GM18873 (cell line): ENCODE data around the gene ROR1.
"Not testable (repeated sequence)": the region's sequence is repeated elsewhere in the genome, so short reads cannot be mapped to it uniquely, and the experiment has no call there.

Source experiments
- ATAC-seq: cut with Tn5 transposase; IDR thresholded peaks from one replicate; pipeline ENCODE4 v1.9.1; 2021; ENCODE audit warnings: mild to moderate bottlenecking, moderate library complexity, moderate number of reproducible peaks; ENCODE audit not compliant: unreplicated experiment, low FRiP score

Gene ROR1

GRCh38 chr1:63789856-63790605 is 16.2 kb downstream of the ROR1 start:
- ATAC-seq = no peak

GRCh38 chr1:63790989-63791388 is 17.2 kb downstream of the ROR1 start:
- no peak for ATAC-seq

- ATAC-seq = no peak
Measured at GRCh38 chr1:63792152-63792551, 18.3 kb downstream of the ROR1 start.

GRCh38 chr1:63793741-63794240 is 20.0 kb downstream of the ROR1 start:
- no peak for ATAC-seq

- ATAC-seq = no peak
Measured at GRCh38 chr1:63794354-63794753, 20.5 kb downstream of the ROR1 start.

GRCh38 chr1:63794939-63795378 is 21.1 kb downstream of the ROR1 start:
- ATAC-seq = no peak

- ATAC-seq = no peak
Measured at GRCh38 chr1:63795455-63795854, 21.6 kb downstream of the ROR1 start.

GRCh38 chr1:63797056-63797726 is 23.4 kb downstream of the ROR1 start:
- ATAC-seq = no peak

- no peak for ATAC-seq
Measured at GRCh38 chr1:63798284-63798683, 24.5 kb downstream of the ROR1 start.

GRCh38 chr1:63799307-63799706 is 25.5 kb downstream of the ROR1 start:
- ATAC-seq = no peak

GRCh38 chr1:63799820-63800219 is 26.0 kb downstream of the ROR1 start:
- ATAC-seq = no peak

GRCh38 chr1:63802109-63802508 is 28.3 kb downstream of the ROR1 start:
- no peak for ATAC-seq

GRCh38 chr1:63804829-63805484 is 31.1 kb downstream of the ROR1 start:
- no peak for ATAC-seq

- no peak for ATAC-seq
Measured at GRCh38 chr1:63807046-63807445, 33.2 kb downstream of the ROR1 start.

GRCh38 chr1:63810936-63811469 is 37.2 kb downstream of the ROR1 start:
- no peak for ATAC-seq

GRCh38 chr1:63812071-63812700 is 38.4 kb downstream of the ROR1 start:
- ATAC-seq = no peak

- no peak for ATAC-seq
Measured at GRCh38 chr1:63813829-63814277, 40.0 kb downstream of the ROR1 start.

GRCh38 chr1:63816217-63816815 is 42.5 kb downstream of the ROR1 start:
- ATAC-seq = not testable (repeated sequence)

GRCh38 chr1:63817152-63817667 is 43.4 kb downstream of the ROR1 start:
- no peak for ATAC-seq

GRCh38 chr1:63817700-63818099 is 43.9 kb downstream of the ROR1 start:
- ATAC-seq = no peak
